ENCODE measurements around the gene SH3RF3.
A peak's percentile ranks its signal among the peaks of the same experiment; 100 is the strongest.
"Not testable (repeated sequence)": the region's sequence is repeated elsewhere in the genome, so short reads cannot be mapped to it uniquely, and the experiment has no call there.

The SH3RF3 gene

DNA sequence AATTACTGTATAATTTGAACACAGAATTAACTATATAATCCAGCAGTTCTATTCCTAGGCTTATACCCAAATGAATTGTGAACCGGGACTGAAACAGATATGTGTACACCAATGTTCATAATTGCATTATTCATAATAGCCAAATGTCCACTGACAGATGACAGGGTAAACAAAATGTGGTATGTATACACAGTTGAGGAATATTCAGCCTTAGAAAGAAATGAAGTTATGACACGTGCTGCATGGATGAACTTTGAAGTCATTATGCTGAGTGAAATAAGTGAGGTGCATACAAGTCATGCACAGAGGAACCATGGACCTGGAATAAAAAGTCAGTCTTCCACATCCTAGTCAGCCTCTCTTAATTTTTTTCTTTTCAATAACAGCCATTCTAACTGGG, 91.9 kb downstream of the SH3RF3 start:
- DNase-seq (no peak), ATAC-seq (no peak)

DNA sequence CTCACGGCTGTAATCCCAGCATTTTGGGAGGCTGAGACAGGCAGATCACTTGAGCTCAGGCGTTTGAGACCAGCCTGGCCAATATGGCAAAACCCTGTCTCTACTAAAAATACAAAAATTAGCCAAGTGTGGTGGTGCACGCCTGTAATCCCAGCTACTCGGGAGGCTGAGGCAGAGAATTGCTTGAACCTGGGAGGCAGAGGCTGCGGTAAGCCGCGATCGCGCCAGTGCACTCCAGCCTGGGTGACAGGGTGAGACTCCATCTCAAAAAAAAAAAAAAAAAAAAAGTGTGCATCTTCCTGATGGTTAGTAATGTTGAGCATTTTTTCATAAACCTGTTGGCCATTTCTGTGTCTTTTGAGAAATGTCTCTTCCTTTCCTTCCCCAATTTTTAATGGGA, 92.3 kb downstream of the SH3RF3 start:
- not testable (repeated sequence) for ATAC-seq, DNase-seq

DNA sequence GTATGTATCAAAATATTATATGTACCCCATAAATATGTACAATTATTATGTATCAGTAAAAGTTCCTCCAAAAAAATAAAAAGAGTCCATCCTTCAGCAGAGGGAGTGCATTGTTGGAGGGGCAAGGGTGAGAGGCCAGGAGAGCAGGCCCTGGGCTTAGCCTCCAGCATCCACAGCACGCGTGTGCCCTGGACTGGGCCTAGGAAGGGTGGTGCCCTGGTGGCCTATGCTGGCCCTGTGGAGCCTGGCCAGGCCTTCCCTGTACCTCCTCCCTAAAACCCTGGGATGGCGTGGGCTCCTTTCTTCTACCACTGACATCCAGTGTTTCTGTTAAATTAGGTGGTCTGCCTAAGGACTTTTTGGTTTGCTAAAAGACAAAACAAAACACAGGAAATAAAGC, 93.4 kb downstream of the SH3RF3 start:
- no peak for ATAC-seq
- DNase-seq: no peak

DNA sequence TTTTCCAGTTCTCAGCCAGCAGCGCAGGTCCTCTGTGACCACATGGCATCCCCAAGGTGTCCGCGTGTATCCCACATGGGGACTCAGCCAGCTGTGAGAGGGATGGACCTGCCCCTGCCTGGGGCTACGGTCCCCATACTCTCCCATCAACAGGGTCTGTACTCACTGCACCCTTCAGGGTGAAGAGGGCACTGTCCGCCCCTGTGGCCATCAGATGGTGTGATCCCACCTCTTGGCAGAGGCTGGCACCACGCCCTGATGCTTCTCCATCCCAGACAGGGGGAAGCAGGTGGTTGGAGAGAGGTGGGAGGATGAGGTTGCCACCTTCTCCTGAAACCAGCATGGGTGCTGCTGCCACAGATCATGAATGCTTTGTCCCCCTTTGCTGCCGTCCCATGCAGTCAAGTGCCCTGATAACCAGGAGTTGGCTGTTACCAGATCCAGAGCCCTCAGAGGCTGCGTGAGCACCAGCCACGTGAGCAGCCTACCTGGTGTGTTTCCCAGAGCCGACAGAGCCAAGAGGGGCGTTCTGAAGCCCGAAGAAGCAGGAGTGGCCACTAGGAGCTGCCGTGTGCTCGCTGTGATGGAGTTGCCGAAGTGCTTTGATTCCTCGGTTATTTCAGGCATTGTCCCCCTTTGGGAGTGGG, 93.9 kb downstream of the SH3RF3 start:
- peak; percentile 9 for ATAC-seq
- no peak for DNase-seq

DNA sequence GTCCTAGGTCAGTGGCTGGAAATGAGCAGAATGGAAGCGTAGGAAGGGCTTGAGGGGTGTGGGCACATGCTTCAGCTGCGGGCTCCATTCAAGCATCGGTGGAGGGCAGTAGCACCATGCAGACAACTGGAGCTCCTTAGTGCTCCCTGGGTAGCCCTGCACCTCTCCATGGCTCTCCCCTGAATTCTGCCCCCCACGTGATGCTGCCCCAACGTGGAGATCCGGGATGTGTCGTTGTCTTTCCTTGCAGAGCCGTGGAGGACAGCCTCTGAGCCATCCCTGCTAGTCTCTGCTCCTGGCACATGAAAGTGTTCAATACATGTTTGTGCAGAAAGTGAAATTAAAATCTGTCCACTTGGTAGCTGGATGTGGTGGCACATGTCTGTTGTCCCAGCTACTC, 94.5 kb downstream of the SH3RF3 start:
- DNase-seq (no peak), ATAC-seq (no peak)

DNA sequence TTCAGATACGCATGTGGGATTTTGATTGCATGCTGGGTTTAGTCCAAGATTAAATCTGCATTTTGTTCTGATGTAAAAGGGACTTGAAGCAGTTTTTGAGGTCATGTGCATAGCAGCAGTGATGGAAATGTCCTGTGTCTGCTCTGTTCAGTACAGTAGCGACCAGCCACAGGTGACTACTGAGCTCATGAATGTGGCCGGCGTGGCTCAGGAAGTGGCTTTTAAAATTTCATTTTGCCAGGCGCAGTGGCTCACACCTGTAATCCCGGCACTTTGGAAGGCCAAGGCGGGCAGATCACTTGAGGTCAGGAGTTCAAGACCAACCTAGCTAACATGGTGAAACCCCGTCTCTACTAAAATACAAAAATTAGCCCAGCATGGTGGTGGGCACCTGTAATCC, 95.3 kb downstream of the SH3RF3 start:
- not testable (repeated sequence) for ATAC-seq, DNase-seq

DNA sequence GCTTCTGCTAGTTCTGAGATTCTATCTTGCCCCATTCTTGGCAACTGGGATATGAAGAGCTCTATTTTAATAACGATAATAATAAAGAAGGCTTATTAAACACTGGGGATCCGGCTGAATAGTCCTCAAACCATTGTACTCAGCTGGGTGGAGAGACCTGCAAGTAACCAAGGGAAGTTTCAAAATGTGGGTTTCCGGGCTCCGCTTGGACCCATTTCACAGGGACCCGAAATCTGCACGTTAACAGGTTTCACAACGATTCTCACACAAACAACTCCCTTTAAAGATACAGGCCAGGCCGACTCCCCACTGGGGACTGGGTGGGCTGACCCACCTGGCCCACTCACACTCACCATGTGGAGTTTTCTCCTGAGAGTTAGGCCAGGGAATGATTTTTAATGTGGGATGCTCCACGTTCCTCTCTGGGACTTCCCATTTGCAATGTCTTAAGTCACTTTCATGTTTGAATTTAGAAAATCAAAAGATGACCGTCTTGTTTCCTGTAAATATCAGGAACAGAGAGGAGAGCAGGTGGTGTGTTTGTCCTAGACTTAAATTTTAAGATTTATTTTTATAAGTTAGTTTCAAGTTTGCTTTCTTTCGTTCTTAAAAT, 96.3 kb downstream of the SH3RF3 start:
- ATAC-seq: no peak
- no peak for DNase-seq

DNA sequence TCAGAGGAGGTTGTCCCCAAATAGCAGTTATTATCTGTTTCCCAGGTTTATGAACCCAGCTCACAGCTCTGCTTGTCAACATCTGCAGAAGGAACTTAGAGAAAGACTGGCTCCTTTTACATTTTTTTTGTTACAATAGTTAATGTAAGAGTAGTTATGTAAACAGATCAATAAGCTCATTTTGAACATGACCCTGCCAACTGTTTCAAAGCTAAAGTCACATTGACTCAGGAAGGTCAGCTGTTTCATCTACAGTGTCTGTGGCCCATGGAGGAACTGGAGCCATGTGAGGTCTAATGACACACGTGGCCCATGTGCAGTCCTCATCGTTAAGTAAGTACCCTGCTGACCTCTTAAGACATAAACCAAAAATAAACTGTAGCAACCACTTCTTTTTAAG, 97.1 kb downstream of the SH3RF3 start:
- no peak for ATAC-seq
- DNase-seq: no peak

DNA sequence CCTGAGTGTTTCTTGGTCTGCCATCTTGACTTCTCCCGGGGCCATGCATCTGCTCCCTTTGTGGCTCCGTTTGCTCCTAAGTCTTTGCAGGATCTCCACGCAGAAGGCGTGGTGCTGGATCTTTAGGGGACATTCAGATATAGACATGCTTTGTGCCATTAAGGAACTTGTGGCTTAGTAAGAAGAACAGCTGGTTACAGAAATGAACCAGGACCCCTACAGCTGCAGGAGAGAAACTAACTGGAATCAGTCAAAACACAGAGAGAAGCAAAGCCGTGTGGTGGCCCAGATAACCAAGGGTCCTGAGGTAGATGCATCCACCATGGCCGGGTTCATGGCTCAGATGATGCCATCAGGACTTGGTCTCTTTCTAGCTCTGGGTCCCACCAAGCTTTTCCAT, 97.6 kb downstream of the SH3RF3 start:
- DNase-seq (no peak), ATAC-seq (no peak)

DNA sequence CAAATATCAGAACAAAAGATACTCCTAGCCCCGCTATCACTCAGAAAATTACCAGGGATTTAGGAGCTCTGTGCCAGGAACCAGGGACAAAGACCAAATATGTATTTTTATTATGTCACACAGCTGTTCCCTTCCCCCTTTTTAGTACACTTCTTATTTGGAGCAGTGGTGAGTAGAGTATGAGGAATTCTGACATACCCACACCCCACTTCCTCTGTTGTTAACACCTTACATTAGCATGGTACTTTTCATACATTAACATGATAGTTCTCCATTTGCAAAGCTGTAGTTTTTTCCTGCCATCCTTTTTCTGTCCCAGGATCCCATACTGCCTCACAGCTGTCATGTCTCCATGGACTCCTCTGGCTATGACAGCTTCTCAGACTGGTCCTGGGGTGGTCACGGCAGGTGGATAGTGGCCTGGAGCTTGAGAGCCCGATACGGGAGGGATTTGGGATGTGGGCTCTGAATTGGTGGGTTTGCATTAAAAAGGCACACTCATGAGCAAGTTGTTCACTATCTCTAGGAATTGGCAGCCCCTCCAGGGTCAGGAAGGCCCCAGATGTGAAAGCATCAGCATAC, 100.2 kb downstream of the SH3RF3 start:
- ATAC-seq: no peak
- DNase-seq: no peak

DNA sequence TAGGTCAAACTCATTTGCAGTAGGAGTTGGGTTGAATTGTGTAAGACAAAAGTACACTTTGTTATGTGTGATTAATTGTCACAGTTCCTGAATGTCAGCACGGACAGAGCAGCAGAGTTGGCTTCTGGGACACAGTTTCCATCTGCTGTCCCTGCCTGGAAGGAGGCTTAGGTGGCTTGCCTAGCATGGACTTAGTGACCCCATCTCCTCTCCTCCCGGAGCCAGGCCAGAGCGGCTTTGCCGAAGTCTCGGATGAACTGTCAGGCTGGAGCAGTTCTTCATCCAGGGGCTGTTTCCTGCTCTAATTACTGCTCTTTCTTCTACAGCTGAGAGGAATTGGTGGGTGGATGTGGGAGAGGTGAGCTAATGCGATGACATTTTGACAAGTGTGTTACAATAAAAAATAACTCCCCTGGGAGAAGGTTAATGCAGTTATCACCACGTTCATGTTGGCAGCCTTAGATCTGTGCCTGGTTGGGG, 102.0 kb downstream of the SH3RF3 start:
- no peak for DNase-seq
- ATAC-seq: peak; percentile 45

DNA sequence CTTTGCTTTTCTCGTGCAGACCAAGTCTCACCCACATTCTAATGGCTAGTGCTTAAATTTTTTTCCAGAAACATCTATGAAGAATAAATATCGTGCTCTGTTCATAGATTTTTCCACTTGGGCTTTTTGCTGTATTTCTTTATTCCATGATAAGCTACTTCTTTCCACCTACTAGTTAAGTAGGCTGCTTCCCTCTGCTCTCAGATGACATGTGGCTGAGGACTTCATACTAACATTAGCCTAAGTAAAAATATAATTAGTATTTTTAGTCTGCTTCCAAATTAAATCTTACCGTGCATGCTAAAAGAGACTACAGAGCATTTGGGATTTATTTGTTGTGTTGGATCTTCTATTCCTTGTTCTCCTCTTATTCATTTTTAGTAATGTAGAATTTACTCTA, 102.4 kb downstream of the SH3RF3 start:
- ATAC-seq: no peak

DNA sequence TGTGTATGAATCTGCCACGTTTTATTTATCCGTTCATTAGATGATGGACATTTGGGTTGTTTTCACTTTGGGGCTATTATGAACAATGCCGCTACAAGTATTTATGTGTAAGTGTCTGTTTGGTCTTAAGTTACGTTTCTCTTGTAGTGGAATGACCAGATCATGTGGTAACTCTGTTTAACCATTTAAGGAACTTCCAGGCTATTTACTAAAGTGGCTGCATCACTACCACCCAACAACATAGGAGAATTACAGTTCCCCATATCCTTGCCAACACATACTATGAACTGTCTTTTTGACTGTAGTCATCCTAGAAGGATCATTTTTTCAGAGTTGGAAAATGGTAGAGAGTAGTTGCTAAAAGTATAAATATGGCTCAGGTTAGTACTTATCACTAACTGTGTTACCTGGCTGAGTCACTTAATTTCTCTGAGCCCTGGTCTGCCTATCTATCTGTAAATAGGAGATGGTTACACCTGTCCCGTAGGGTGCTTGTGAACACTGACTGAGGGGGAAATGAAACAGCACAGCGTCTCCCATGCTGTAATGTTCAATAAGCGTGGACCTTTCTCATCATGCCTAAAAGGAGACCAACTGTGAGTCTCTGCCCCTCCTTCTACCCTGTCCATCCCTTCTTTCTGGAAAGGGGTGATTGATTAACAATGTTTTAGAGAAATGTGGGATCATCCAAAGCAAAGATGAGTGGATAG, 103.1 kb downstream of the SH3RF3 start:
- DNase-seq: no peak
- no peak for ATAC-seq

More for the DNA sequence above, 102.4 kb downstream of the SH3RF3 start:
- no peak for DNase-seq

DNA sequence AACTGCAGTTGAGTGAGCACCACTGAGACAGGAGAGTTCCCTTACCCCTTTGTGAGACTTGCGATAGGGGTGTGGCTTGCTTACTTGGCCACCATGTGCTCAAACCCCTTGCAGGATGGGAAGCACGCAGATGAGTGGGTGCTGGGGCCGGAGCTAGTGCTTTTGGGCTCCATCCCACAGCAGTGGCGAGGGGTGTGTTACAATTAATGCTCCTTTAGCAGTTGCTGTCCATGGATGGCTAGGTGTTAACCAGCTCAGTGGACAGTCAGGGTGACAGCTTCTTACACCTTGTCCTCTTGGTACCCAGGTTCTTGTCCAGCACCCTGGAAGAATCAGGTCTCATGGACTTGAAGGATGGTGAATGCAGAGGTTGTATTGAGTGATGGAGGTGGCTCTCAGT, 103.9 kb downstream of the SH3RF3 start:
- no peak for DNase-seq
- no peak for ATAC-seq

DNA sequence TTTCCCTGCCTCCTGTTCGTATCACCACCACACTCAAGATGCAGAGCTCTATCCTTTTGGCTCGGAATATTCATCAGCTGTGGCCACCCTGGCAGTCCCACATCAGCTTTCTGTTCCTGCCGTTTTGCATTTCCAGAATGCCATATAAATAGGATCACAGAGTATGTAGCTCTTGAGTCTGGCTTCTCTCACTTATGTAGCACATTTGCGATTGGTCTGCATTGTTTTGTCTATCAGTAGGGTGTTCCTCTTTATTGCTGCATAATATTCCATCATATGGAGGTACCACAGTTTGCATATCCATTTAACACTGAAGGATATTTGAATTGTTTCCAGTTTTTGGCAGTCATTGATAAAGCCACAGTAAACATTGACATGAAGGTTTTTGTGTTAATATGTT, 104.6 kb downstream of the SH3RF3 start:
- ATAC-seq: no peak
- DNase-seq: no peak

DNA sequence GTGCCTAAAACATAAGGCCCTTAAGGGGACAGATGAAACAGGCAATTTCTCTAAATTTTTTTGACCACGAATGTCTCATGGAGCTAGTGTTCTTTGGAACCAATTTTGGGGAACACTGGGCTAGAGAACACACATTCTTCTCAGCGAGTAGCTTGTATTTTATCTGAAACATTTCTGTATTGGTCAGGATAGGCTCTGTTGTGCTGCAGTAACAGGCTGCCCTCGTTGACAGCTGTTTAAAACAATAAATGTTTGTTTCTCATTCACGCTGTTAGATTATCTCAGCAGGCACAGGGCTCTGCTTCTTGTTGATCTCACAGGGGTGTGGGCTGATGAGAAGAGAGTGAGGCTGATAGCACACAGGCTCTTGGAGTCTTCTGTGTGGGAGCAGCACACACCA, 105.3 kb downstream of the SH3RF3 start:
- DNase-seq: no peak
- no peak for ATAC-seq

DNA sequence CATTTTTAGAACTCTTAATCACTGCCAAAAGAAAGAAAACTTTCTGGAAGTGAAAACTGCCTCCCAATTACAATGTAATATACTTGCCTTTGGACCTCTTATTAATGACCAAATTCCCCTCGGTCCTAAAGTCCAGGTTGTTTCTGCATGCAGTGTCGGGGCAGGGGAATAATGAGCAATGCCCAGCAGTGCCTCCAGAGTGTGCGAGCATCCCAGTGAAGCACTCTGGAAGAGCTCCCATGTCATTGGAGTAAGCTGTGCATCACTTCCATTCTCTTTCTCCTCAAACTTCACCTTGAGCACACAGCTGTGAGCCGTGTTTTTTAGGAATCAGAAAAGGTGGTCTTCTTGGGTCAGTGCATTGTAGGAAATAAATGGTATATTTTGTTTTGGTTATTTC, 107.1 kb downstream of the SH3RF3 start:
- DNase-seq (no peak), ATAC-seq (no peak)

DNA sequence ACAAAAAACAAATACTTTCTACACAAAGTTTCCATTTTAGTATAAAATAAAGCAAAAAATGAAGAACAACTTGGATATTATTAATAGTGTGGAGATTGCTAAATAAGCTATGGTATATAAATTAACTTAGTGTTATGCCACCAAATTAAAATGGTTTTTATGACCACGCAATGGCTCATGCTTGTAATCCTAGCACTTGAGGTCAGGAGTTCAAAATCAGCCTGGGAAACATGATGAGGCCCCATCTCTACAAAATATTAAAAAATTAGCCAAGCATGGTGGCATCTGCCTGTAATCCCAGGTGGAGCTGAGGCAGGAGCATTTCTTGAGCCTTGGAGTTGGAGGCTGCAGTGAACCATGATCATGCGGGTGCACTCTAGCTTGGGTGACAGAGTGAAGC, 108.8 kb downstream of the SH3RF3 start:
- ATAC-seq (no peak), DNase-seq (no peak)

DNA sequence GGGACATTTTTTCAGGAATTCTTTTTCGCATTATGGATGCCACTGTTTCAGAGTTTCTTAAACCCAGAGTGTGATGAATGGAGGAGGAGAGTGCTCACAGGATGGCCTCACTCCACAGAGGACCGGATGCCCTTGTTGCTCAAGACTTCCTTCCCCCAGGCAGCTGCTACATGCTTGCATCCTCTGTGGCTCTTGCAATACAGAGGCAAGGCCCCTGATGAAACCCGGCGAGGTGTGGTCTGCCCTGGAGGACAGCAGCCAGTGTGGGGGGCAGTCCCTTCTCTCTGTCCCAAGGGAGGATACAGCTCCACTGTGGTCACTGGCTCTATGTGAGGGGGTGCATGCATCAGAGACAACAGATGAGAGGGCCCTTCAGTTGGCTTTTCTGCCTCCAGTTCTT, 109.6 kb downstream of the SH3RF3 start:
- DNase-seq (peak; percentile 37), ATAC-seq (peak; percentile 72)

DNA sequence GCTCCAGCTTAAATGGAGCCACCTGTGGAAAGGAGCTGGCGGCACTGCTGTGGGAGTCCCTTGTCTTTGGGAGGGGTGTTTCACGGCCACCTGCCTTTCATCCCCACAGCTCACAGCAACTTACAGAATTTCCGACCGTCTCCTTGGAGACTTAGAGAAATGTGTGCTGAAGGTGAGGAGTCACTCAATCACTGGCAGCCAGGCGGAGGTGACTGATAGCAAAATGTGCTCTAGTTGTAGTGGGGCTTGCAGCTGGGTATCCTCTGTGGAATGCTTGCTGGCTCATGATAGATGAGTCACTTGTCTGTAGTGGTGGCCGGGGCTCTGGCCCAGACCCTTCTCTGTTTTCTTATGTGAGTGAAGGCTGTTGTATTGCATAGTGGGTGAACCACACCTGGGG, 110.7 kb downstream of the SH3RF3 start:
- ATAC-seq: no peak

DNA sequence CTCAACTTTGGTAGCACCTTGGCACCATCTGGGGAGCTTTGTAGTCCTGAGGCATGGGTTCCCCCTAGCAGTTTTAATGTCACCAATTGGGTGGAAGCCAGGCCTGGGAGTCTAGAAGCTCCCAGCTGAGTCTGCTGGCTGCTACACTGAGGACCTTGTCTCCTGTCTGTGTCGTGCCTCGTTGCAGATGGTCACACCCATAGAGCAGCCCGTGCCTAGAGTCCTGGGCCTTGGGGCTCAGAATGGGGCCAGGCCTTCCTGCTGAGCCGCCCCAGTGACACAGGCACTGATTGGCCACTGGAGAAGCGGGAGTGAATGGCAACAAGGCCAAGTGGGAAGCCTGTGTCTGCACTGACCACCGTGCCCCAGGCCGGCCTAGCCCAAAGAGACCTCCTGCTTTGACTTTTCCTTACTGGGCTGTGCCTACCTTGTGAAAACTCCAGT, 113.2 kb downstream of the SH3RF3 start:
- no peak for DNase-seq
- no peak for ATAC-seq

More for the DNA sequence above, 110.7 kb downstream of the SH3RF3 start:
- DNase-seq: no peak

DNA sequence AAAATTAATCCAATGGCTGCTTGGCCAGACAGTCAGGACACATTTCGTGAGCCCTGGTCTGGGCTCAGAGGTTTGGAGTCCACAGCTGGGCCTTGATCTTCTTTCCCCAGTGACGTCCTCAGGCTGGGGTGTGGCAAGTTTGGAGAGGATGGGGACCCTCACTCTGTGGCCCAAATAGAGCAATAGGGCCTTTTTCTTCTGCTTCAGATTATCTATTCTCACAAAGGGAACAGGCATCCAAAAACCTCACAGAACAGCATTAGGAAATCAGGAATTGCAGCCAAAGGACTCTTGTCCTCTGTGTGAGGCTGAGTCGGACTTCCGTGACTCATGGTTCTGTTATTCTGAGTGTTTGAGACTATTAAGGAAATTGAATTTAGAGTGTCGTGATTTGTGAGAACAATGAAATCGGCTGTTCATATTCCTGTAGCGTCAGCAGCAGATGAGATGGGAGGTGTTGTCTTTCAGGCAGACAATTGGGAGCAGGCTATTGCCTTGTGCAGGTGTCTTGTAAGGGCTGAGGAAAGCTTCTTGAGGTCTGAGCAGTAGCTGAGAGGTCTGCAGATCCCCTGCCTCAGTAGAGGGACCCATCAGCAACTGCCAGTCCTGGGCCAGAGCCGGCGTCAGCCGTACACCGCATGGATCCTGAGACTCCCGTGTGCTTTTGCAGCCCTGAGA, 113.8 kb downstream of the SH3RF3 start:
- DNase-seq (no peak), ATAC-seq (no peak)

Data from stimulated activated naive CD8-positive, alpha-beta T cell treated with anti-CD3 and anti-CD28 coated beads, Interleukin-15, Interleukin-2, amounts not matched to agents 100 U/mL and 50 U/mL, for 24 hours (primary cell).